Activated CD4-positive, alpha-beta T cell treated with anti-CD3 and anti-CD28 coated beads, Interleukin-2, amount 50 U/mL, for 24 hours (primary cell): ENCODE data around the gene SCAMP5.

Experiments used
- DNase-seq, 2 donors: peaks; one replicate each; pipeline ENCODE4 v3.0.0-alpha.2; 2020; ENCODE audit warnings: low read depth in 1 of 2, low spot score in 1 of 2

SCAMP5 gene

DNA sequence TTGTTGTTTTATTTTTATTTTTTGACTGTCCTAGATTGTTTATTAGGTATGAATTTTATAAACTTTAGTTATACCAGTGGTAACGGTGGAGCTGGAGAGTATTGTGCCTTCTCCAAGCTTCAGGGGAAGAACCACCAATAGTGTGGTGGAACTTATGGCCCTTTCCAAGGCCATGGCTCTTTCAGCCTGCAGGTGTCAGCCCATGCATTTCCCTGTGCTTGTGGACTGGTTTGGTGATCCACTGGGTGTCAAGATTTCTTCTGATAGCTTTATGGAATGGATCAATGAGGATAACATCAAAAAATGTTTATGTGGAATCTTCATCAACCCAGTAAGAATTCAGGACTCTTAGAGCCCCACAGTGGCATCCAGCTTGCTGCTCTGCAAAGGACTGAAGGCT lies 19.2 kb upstream of the SCAMP5 start:
- no peak for DNase-seq

DNA sequence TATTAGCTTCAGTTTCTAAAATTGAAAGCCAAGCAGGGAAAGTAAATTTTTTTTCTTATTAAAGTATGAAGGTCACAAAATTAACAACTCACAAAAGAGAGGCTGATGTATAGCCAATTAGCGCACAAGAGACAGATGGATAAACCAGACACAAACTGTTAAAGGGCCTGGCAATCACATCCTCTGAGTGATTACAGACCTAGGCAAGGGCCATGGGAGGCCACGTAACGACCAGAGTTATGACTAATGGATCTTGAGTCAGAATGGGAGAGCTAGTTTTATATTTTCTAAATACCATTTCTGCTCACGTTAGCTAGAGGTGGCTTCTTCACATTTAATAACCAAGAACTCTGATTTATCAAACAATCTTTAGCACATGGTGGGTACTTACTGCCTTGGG lies 17.8 kb upstream of the SCAMP5 start:
- no peak for DNase-seq

DNA sequence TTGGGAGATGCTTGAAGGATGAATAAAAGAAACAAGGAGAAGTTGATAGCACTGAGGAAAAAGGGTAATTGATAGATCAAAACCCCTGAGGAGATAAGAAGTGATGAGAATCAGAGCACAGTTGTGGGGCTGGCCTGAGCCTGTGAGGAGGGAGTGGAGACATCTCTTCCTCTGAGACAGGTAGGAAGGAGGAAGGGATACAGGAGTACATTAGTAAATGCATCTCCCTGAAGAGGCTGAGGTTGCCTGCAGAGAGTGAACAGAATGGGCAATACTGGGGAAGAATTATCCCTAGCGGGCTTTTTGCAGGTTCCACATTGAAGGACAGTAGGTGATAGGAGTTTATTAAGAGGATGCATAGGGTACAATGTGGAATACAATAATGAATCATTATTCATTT lies 17.3 kb upstream of the SCAMP5 start:
- DNase-seq, result no peak

DNA sequence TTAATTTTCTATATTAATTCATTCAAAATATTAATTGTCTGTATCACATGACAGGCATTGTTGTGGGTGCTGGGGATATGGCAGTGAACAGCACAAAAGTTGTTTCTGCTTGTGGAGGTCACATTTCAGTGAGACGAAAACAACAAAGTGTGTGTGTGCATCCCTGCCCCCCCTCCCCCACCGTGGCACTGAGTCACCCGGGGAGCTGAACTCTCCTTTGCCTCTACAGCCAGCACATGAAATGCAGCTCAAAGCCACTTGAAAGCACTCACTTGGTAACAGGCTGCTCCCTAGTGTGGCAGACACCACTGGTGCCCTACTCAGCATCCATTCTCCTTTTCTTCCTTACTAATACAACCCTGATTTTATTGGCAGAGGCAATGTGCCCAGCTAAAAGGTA lies 16.9 kb upstream of the SCAMP5 start:
- no peak for DNase-seq

DNA sequence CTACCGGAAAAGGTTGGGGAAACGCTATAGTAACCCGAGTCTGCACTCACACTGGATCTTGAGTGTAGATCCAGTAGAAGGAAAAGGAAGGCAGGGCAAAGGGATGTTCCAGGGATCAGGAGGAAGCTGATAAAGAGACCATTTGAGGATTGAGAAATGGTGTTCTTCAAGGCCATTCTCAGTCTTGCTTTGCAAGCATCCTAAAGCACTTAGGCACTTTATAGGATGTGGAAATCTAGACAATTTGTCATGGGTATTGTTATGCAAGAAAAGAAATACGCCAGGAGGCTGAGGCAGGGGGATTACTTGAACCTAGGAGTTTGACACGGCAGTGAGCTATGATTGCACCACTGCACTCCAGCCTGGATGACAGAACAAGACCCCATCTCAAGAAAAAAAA lies 13.2 kb upstream of the SCAMP5 start:
- no peak for DNase-seq

DNA sequence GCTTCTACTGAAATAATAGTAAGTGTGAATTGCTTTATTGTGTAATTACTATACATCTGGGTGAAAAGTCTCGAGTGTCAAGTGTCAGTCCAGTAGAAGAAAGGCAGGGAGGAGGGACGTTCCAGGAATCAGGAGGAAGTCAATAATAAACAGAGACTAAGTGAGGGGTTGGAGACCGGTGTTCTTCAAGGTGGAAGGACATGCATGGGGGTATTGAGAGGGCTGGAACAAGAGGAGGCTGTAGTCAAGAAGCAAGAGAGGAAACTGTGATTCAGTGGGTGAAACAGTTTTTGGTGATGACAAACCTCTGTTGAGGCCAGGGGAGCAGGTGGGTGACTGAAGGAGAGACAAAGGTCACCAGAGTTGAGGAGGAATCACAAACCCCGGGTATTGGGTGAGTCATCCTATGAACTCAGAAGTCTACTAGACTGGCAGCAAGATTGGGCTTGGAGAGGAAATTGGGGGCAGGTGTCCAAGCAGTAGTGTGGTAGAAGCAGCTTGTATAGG lies 11.6 kb upstream of the SCAMP5 start:
- DNase-seq, result peak in 1 of 2 donors; percentile 59

DNA sequence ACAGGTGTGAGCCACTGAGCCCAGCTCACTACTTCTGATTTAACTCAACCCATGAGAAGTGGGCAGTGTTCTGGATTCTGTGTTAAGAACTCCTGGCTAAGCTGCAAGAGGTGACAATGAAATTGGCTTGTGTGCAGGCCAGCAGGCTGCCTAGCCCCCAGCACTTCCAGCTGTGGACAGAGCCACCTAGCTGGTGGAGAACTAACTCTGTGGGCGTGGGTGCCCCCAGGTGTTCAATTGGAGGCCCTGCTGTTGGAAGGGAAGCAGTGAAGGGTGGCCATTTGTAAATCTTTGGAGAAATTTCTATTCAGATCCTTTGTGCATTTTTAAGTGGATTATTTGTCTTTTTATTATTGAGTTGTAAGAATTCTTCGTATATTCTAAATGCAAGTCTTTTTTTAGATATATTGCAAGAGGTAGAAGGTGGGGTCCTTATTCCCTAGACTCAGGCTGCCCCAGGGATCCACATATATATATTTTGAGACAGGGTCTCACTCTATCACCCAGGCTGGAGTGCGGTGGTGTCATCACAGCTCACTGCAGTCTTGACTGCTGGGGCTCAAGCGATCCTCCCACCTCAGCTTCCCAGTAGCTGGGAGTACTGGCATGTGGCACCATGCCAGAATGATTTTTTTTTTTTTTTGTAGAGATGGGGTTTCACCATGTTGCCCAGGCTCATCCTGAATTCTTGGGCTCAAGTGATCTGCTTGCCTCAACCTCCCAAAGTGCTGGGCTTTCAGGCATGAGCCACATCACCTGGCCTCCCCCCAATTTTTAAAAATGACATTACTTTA lies 7.2 kb upstream of the SCAMP5 start:
- no peak for DNase-seq

DNA sequence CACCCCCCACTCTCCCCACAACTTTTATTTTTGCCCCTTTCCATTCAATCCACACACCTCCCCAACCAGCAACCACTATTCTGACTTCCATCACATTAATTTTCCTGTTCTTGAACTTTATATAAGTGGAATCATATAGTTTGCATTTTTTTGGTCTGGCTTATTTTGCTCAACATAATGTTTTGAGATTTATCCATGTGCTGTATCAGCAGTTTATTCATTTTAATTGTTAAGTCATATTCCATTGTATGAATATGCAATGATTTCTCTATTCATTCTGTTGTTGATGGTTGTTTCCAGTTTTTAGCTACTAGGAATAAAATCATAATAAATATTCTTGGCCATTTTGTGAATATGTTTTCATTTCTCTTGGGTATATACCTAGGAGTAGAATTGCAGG lies 5.8 kb upstream of the SCAMP5 start:
- DNase-seq, result no peak

DNA sequence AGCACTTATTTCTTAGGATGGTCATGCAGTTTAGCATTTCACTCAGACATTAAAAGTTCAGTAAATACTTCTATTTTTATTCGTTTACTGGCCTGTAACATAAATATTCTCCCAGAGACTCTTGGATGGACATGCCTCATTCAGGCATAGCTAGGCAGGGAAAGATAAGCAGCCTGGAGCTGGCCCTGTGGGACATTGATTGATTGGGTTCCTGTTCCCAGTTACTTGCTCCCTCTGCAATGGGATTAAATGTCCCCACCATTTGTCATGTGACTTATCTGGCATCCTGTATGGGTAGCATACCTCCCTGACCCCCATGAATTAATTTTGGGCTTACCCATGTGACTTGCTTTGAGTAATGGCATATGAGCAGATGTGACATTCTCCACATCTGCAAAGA lies 2.7 kb upstream of the SCAMP5 start:
- no peak for DNase-seq

DNA sequence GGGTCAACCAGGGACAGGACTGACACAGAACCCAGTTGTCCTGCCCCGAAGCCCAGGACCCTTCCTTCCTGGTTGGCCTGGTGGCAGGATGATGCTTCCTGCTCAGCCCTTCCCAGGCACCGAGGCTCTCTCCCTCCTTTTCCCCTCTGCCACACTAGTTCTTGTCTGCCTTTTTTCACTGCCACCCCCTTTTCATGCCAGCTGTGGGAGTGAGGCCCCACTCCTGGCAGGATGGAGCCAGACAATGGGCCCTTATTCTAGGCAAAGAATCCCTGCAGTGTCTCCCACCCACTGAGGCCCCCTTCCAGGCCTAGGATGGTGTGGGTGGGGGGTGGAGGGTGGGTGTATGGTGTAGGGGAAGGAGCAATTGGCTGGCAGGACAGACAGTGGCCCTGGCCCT lies 1.1 kb upstream of the SCAMP5 start:
- no peak for DNase-seq

DNA sequence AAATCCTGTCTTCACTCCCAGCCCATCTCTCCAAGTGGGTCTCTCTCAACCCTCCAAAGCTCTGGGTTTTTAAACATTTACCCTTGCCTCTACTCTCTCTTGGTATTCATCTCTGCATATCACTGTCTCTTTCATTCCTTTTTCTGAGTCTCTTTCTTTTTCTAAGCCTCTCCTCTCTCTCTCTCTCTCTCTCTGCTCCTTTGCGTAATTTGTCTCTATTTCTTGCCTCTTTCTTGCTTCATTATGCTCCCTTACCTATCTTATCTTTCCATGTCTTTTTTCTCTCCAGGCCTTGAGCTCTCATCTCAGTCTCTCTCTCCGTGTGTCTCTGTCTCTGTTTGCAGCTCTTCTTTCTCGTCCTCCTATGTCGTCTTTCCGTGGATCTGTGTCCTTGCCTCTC lies 678 bp upstream of the SCAMP5 start:
- DNase-seq, result no peak

DNA sequence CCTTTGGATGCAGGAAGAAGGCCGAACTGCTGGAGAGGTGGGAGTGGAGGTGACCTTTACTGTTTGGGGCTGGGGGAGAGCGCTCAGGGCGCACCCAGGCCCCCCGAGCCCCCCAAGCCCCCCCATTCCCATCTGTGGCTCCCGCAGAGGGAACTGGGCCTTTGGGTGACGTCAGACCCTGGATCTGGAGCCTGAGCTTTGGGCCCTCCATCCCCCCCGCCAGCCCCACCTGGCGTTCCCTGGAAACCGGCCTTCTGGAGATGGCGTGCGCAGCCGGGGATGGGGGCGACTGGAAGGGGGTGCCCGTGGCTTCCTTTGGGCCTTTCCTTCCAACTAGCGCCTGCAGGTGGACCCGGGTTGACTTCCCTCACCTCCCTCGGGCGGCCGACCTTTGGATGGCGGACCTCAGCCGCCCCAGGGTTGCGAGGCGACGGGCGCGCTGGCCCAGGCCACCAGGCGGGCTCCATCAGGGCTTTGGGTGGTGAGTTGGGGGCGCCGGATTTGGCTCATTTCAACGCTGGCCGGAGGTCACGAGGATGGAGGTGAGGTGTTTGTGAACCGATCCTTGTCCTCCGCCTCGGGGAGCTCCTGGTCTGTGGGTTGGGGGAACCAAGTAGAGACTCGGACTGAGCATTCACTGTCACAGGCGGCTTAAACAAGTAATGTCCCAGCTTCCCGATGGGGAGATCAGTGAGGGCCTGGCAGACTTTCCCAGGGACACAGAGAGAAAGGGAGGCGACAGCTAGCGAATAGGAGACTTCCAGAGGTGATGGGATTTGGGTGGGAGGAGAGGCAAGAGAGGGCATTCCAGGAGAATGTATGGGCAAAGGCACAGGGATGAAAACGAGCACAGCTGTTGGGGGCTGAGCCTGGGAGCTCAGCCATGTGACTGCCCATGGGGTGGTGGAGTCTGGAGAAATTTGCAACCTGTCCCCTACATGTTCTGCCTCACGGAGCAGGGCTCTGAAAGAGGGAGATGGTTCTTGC lies 709 bp downstream of the SCAMP5 start:
- no peak for DNase-seq

DNA sequence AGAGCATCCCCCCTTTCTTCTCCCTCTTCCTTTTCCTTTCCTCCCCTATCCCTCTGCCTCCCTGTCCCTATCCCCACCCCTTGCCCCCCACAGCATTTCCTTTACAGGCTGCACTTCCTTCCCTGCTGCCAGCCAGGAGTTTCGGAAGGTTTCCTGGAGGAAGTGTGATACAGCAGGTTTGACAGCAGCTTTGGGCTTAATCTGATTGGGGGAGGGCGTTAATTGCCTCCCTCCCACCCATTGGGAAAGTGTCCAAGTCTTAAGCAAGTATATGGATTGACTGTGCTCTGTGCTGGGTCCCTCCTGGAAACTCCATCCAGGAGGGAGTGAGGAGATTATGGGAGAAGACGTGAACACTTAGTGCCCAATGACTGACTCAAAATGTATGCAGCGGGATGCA lies 1.8 kb downstream of the SCAMP5 start:
- no peak for DNase-seq

DNA sequence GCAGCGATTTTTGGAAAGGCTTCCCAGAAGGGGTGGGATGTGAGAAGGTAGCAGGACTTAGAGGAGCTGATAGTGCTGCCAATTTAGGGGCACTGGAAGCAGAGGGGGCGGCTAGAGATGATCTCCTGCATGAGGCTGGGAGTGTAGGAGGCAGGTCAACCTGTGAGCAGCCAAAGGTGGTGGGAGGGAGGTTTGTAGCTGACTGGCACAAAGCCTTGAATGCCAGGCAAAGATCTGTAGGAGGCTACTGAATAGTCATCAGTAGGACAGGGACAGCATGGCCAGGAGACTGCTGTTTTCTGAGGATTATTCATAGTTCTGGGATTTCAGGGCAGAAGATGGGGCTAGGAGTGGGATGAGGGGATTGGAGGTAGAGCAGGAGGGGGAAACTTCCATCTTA lies 2.2 kb downstream of the SCAMP5 start:
- no peak for DNase-seq

DNA sequence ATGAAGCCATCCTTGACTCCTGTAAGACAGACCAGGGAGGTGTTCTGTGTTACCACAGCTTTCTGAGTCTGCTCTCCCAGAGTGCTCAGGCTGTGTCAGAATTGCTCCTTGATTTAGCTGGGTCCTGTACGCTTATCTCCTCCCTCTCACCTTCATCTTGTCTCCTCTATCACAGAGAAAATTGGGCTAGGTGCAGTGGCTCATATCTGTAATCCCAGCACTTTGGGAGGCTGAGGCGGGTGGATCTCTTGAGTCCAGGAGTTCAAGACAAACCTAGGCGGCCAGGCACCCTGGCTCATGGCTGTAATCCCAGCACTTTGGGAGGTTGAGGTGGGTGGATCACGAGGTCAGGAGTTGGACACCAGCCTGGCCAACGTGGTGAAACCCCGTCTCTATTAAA lies 5.9 kb downstream of the SCAMP5 start:
- no peak for DNase-seq

DNA sequence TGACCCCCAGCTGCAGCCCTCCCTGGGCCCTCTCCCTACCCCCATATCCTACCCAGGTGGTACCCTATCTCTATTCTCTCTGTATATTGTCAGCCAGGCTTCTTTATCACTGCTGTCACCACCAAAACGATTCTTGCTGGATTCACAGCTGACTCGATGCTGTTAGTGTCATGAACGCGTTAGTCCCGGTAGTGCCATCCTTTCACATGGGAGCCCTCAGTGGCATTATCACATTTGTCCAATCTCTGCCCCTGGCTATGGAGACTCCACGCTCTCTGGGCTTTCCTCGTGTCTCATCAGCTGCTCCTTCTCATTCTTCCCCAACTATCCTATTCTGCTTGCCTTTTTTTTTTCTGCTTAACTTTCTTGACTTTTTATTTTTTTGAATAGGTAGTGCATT lies 7.0 kb downstream of the SCAMP5 start:
- DNase-seq, result no peak

DNA sequence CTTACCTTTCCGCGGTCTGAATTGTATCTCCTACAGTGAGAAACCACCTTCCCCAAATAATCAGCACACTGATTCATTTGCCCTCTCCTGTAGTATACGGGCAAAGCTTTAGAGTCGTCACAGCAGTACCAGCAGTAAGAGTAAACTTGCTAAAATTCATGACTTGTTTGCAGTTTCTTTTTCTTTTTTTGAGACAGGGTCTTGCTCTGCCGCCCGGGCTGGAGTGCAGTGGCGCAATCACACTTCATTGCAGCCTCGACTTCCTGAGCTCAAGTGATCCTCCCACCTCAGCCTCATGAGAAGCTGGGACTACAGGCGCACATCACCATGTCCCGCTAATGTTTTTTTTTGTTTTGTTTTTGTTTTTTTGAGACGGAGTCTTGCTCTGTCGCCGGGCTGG lies 11.9 kb downstream of the SCAMP5 start:
- no peak for DNase-seq

DNA sequence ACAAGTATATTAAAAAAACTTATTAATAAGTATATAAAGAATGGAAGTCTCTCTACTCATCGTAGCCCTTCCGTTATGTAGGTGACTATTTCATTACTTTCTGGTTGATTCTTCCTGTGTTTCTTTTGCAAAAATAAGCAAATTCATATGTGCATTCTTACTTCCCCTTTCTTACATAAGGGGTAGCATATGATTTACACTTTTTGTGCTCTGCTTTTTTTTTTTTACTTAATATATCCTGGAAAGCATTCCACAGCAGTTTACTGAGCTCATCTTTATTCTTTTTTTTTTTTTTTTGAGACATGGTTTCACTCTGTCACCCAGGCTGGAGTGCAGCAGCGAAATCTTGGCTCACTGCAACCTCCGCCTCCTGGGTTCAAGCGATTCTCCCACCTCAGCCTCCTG lies 12.9 kb downstream of the SCAMP5 start:
- DNase-seq, result no peak

DNA sequence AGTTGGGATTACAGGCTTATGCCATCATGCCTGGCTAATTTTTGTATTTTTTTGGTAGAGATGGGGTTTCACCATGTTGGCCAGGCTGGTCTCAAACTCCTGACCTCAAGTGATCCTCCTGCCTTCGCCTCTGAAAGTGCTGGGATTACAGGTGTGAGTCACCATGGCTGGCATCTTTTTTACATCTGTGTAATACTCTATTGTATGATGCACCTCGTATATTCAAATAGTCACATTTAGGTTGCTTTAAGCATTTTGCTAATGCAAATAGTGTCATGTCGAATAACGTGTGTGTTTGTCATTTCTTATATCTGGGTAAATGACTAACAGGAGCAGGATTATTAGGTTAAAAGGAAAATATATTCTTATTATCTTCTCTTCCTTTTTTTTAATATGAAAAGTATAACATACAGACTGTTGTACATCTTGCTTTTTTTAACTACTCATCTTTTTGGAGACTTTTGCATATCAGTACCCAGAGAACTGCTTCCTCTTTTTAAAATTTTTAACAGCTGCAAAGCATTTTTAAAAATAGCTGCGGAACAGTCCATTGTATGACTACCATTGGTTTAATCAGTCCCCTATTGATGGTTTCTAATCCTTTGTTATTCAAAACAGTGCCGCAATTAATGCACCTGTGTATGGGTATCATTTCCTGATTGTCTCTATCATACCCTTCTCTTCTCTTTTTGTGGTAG lies 13.4 kb downstream of the SCAMP5 start:
- DNase-seq, result no peak

DNA sequence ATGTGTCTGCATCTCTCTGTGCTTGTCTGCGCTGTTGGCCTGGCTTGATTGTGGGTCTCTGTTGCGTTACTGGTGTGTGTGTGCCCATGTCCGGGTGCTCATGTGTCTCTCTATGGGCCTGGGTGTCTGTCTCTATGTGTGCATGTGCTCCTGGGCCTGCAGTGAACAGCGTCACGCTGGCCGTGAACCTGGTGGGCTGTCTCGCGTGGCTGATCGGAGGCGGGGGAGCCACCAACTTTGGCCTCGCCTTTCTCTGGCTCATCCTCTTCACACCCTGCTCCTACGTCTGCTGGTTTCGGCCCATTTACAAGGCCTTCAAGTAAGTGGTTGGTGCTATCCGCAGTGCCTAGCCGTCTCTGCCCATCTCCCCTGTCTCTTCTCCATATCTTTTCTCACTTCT lies 21.1 kb downstream of the SCAMP5 start:
- DNase-seq, result no peak

DNA sequence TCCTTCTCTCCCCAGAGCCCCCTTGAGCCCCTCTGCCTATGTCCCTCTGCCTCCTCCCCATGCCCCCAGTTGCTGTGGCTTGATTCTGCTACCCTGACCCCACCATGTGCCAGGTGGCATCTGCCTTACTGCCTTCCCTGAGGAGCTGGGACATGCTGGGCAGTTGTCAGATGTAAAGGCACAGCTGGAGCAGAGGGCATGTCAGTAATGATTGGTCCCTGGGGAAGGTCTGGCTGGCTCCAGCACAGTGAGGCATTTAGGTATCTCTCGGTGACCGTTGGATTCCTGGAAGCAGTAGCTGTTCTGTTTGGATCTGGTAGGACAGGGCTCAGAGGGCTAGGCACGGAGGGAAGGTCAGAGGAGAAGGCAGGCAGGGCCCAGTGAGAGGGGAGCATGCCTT lies 24.6 kb downstream of the SCAMP5 start:
- DNase-seq, result no peak

DNA sequence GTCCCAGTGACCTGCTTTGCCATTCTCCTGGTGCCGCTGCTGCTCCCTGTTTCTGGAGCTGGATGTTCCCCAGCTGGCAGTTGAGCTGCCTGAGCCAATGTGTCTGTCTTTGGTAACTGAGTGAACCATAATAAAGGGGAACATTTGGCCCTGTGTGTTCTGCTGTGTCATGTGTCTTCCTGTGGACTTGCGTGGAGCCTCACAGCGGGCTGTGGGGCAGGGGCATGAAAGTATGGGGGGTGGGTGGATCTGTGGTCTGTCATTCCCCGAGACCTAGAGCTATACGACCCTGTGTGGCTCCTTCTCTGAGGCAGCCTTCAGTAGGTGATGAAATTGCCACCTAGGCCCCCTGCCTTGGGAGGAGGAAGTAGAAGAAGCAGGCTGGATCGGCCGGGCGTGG lies 26.0 kb downstream of the SCAMP5 start:
- no peak for DNase-seq
